HCT116 (cell line): ENCODE data around the gene GNG13. TPM values are rescaled to one million over a fixed set of nuclear protein-coding genes. Genes with fewer than 3 reads are reported as not detected.

ENCODE experiments used
- ATAC-seq: fragments of 200-7000 bp; cut with Tn5 transposase; 2 replicates; pipeline ENCODE4 v1.9.1; 2020; ENCODE audit warnings: mild to moderate bottlenecking, moderate library complexity
- BruUV-seq: library from RNA; stranded (reverse); fragments of 400-500 nt; replicated peaks from 2 replicates; lab custom pipeline; 2021; lab: Mats Ljungman, UMichigan
- CTCF ChIA-PET: fragments of 300-600 bp; sonication (Branson Sonifier 250); formaldehyde crosslinking; loops from one replicate; lab custom pipeline; 2021; ENCODE audit warnings: antibody characterized with exemption; lab: Charles Lee
- POLR2A ChIA-PET: fragments of 300-600, 350-600 bp; sonication (Branson Sonifier 250); formaldehyde crosslinking; loops from one replicate; lab custom pipeline; 2021; ENCODE audit warnings: antibody characterized with exemption; lab: Charles Lee
- RAD21 ChIA-PET, 2 experiments: fragments of 300-600 bp; sonication (Branson Sonifier 250); formaldehyde crosslinking; loops; one replicate each; lab custom pipeline; 2023; ENCODE audit warnings: low total read pairs in 2 of 2; ENCODE audit not compliant: uncharacterized antibody in 2 of 2, unreplicated experiment in 2 of 2, low non-redundant PET in 1 of 2; lab: Charles Lee
- DNase-seq: peaks from one replicate; pipeline ENCODE4 v3.0.0-alpha.2; 2010; ENCODE audit warnings: low read depth, low spot score
- H2AFZ ChIP-seq: fragments of 200-600 bp; shearing (Covaris generic), sonication (generic); 2 replicates; pipeline ENCODE4 v1.6.1; 2017; ENCODE audit warnings: low read depth, mixed run types, mixed read lengths, antibody characterized with exemption, low read length; ENCODE audit not compliant: poor library complexity, severe bottlenecking
- H3K27ac ChIP-seq: 2 replicates; pipeline ENCODE4 v1.5.1; 2012; ENCODE audit warnings: low read depth, low read length
- H3K27me3 ChIP-seq: fragments of 200-600 bp; sonication (generic); 2 replicates; pipeline ENCODE4 v1.6.1; 2016; ENCODE audit warnings: mixed run types, low read length, mixed read lengths; ENCODE audit not compliant: insufficient read depth
- H3K36me3 ChIP-seq, 2 experiments: fragments of 200-500 bp in 1 of 2; fragments of 200-600 bp in 1 of 2; sonication (Bioruptor generic) in 1 of 2; sonication (generic) in 1 of 2; 2 replicates each; pipeline versions ENCODE4 v1.5.1 to v1.6.1; 2014 to 2016; ENCODE audit warnings: low read length in 2 of 2, inconsistent platforms in 1 of 2, mixed read lengths in 1 of 2, mixed run types in 1 of 2; ENCODE audit not compliant: insufficient read depth in 2 of 2, control insufficient read depth in 1 of 2
- H3K4me1 ChIP-seq, 2 experiments: fragments of 200-600 bp in 1 of 2; sonication (generic) in 1 of 2; 2 replicates each; pipeline versions ENCODE4 v1.5.1 to v1.6.1; 2012 to 2017; ENCODE audit warnings: low read length in 2 of 2, inconsistent platforms in 1 of 2, mild to moderate bottlenecking in 1 of 2, mixed read lengths in 1 of 2, mixed run types in 1 of 2, moderate library complexity in 1 of 2; ENCODE audit not compliant: insufficient read depth in 2 of 2, control insufficient read depth in 1 of 2
- H3K4me2 ChIP-seq: fragments of 200-600 bp; sonication (generic); 2 replicates; pipeline ENCODE4 v1.6.1; 2017; ENCODE audit warnings: mixed run types, low read length, mixed read lengths
- H3K4me3 ChIP-seq, 2 experiments: fragments of 200-600 bp in 1 of 2; sonication (generic) in 1 of 2; replicated peaks in 1 of 2; 2 replicates each; pipeline ENCODE4 v1.5.1; 2011 to 2016; ENCODE audit warnings: low read length in 2 of 2, control low read depth in 1 of 2, low read depth in 1 of 2, mild to moderate bottlenecking in 1 of 2, mixed read lengths in 1 of 2, mixed run types in 1 of 2
- H3K79me2 ChIP-seq: fragments of 200-600 bp; sonication (generic); 2 replicates; pipeline ENCODE4 v1.6.1; 2017; ENCODE audit warnings: mild to moderate bottlenecking, mixed run types, low read length, moderate library complexity, mixed read lengths; ENCODE audit not compliant: insufficient read depth
- H3K9ac ChIP-seq: fragments of 200-600 bp; sonication (generic); 2 replicates; pipeline ENCODE4 v1.6.1; 2016; ENCODE audit warnings: low read length, mixed read lengths
- H3K9me2 ChIP-seq: fragments of 200-600 bp; sonication (generic), shearing (Covaris generic); 2 replicates; pipeline ENCODE4 v1.6.1; 2017; ENCODE audit warnings: mixed run types, mild to moderate bottlenecking, moderate library complexity; ENCODE audit not compliant: insufficient read depth
- H3K9me3 ChIP-seq, 2 experiments: fragments of 200-500 bp in 1 of 2; fragments of 200-600 bp in 1 of 2; sonication (Bioruptor generic) in 1 of 2; sonication (generic) in 1 of 2; 2 replicates each; pipeline ENCODE4 v1.6.1; 2014 to 2017; ENCODE audit warnings: low read length in 2 of 2, mixed read lengths in 2 of 2, inconsistent platforms in 1 of 2, low read depth in 1 of 2, mild to moderate bottlenecking in 1 of 2, mixed run types in 1 of 2, moderate library complexity in 1 of 2; ENCODE audit not compliant: control insufficient read depth in 1 of 2, insufficient read depth in 1 of 2
- H4K20me1 ChIP-seq: fragments of 200-600 bp; sonication (generic), shearing (Covaris generic); 2 replicates; pipeline ENCODE4 v1.6.1; 2017; ENCODE audit warnings: mixed run types, mild to moderate bottlenecking, moderate library complexity; ENCODE audit not compliant: insufficient read depth
- EGR1 ChIP-seq: IDR thresholded peaks from 2 replicates; pipeline ENCODE4 v1.6.1; 2012; ENCODE audit warnings: low read depth
- ELF1 ChIP-seq: IDR thresholded peaks from 2 replicates; pipeline ENCODE4 v1.6.1; 2012; ENCODE audit warnings: low read depth, borderline replicate concordance
- EZH2phosphoT487 ChIP-seq: fragments of 200-600 bp; IDR thresholded peaks from 2 replicates; pipeline ENCODE4 v1.6.1; 2018; ENCODE audit warnings: antibody characterized with exemption, borderline replicate concordance
- RAD21 ChIP-seq: IDR thresholded peaks from 2 replicates; pipeline ENCODE4 v1.6.1; 2012; ENCODE audit warnings: low read depth, mild to moderate bottlenecking
- SIN3A ChIP-seq: IDR thresholded peaks from 2 replicates; pipeline ENCODE4 v1.6.1; 2012; ENCODE audit warnings: low read depth
- SRF ChIP-seq: IDR thresholded peaks from 2 replicates; pipeline ENCODE4 v1.6.1; 2012; ENCODE audit warnings: low read depth
- TCF7L2 ChIP-seq: IDR thresholded peaks from 2 replicates; pipeline ENCODE4 v1.7.0; 2011; ENCODE audit warnings: borderline replicate concordance, inconsistent platforms; ENCODE audit not compliant: insufficient read depth, insufficient read length; ENCODE audit errors: extremely low read depth
- ZBTB33 ChIP-seq: IDR thresholded peaks from 2 replicates; pipeline ENCODE4 v1.6.1; 2011; ENCODE audit warnings: mild to moderate bottlenecking, low read length, moderate library complexity; ENCODE audit not compliant: insufficient replicate concordance; ENCODE audit errors: extremely low read depth
- ZFX ChIP-seq: fragments of 450-650 bp; IDR thresholded peaks from 2 replicates; pipeline ENCODE4 v1.6.1; 2017
- ZNF274 ChIP-seq: fragments of 200-500 bp; sonication (Bioruptor generic); IDR thresholded peaks from 2 replicates; pipeline ENCODE4 v1.6.1; 2014; ENCODE audit warnings: mild to moderate bottlenecking, low read depth, low read length, inconsistent platforms
- intact Hi-C: fragments of 100-400 bp; cut with micrococcal nuclease; formaldehyde crosslinking; loops from 2 replicates; pipeline ENCODE4 v1.10.0; 2022
- total RNA-seq: library from RNA; stranded (reverse); gene quantifications from one replicate; pipeline ENCODE4 v1.2.1, GENCODE V29; 2021; ENCODE audit not compliant: unreplicated experiment

Gene GNG13
- total RNA-seq, 1 experiment from 2014 or later, result not detected

- ChIA-PET CTCF (no interaction called here), RAD21 (no interaction called here), POLR2A (no interaction called here)
- no peaks in the 10 kb centered on the region for H3K9me3 ChIP-seq
- no peaks in the 10 kb centered on the region for H3K79me2 ChIP-seq
- H3K4me3 ChIP-seq, result no peak overlapping the region
- H2AFZ ChIP-seq, result no peak overlapping the region
- ATAC-seq (no peak), DNase-seq (no peak)
- BruUV-seq, result no TSS peak
- H4K20me1 ChIP-seq, result no peaks in the 10 kb centered on the region
- no peak overlapping the region for H3K4me2 ChIP-seq
- H3K27me3 ChIP-seq, result no peaks in the 10 kb centered on the region
- intact Hi-C loops, result no loop called here
- H3K27ac ChIP-seq, result no peak overlapping the region
- peaks cover 17 to 52% of the 10 kb centered on the region in 2 experiments for H3K4me1 ChIP-seq
- no peaks in the 10 kb centered on the region for H3K36me3 ChIP-seq
- H3K9me2 ChIP-seq, result no peaks in the 10 kb centered on the region
- TF ChIP-seq SRF (no peak), ZFX (no peak), RAD21 (no peak), ELF1 (no peak), EZH2phosphoT487 (no peak), SIN3A (no peak), ZNF274 (no peak), TCF7L2 (no peak), EGR1 (no peak), ZBTB33 (no peak)
- no peak overlapping the region for H3K9ac ChIP-seq
Observed at GRCh38 chr16:798666-799065, 1.9 kb downstream of the GNG13 start.
